Astrocyte of the hippocampus (primary cell): ENCODE data around the gene GPR151.
"Not testable (repeated sequence)": the region's sequence is repeated elsewhere in the genome, so short reads cannot be mapped to it uniquely, and the experiment has no call there.

ENCODE experiments used
- DNase-seq: peaks from one replicate; pipeline ENCODE4 v3.0.0; 2011; ENCODE audit warnings: low read depth, low spot score

Gene GPR151

GRCh38 chr5:146516151-146516475 is at the start of gene GPR151:
Gene GPR151, minus strand, starts transcription at chr5:146516190. Its CDS starts 77 bp downstream, at chr5:146516113.
- no peak for DNase-seq

- peak; percentile 31 for DNase-seq
These were observed 48.2 kb upstream of the GPR151 start for GRCh38 chr5:146564007-146564762.

- DNase-seq = no peak
These were observed 46.5 kb upstream of the GPR151 start for GRCh38 chr5:146562461-146562860.

GRCh38 chr5:146561711-146562110 is 45.7 kb upstream of the GPR151 start:
- peak; percentile 31 for DNase-seq

GRCh38 chr5:146560205-146560812 is 44.3 kb upstream of the GPR151 start:
- DNase-seq = peak; percentile 85

GRCh38 chr5:146556884-146557283 is 40.9 kb upstream of the GPR151 start:
- DNase-seq = not testable (repeated sequence)

GRCh38 chr5:146553446-146553845 is 37.5 kb upstream of the GPR151 start:
- no peak for DNase-seq

GRCh38 chr5:146549615-146550014 is 33.6 kb upstream of the GPR151 start:
- no peak for DNase-seq

- DNase-seq = no peak
These were observed 32.9 kb upstream of the GPR151 start for GRCh38 chr5:146548781-146549449.

GRCh38 chr5:146544232-146544631 is 28.2 kb upstream of the GPR151 start:
- DNase-seq = no peak

- peak; percentile 90 for DNase-seq
These were observed 26.2 kb upstream of the GPR151 start for GRCh38 chr5:146541958-146542849.

- DNase-seq = no peak
These were observed 24.4 kb upstream of the GPR151 start for GRCh38 chr5:146540414-146540813.

- no peak for DNase-seq
These were observed 24.0 kb upstream of the GPR151 start for GRCh38 chr5:146539973-146540372.

- no peak for DNase-seq
These were observed 22.4 kb upstream of the GPR151 start for GRCh38 chr5:146538432-146538831.

GRCh38 chr5:146533882-146534281 is 17.9 kb upstream of the GPR151 start:
- DNase-seq = no peak

- peak; percentile 84 for DNase-seq
These were observed 17.4 kb upstream of the GPR151 start for GRCh38 chr5:146533260-146533857.

- no peak for DNase-seq
These were observed 14.0 kb upstream of the GPR151 start for GRCh38 chr5:146529984-146530383.

GRCh38 chr5:146528236-146528635 is 12.2 kb upstream of the GPR151 start:
- no peak for DNase-seq

GRCh38 chr5:146527785-146528184 is 11.8 kb upstream of the GPR151 start:
- no peak for DNase-seq

- no peak for DNase-seq
These were observed 7.7 kb upstream of the GPR151 start for GRCh38 chr5:146523698-146524097.

GRCh38 chr5:146521403-146522106 is 5.6 kb upstream of the GPR151 start:
- no peak for DNase-seq
